ENCODE results near the gene BUD13.

DNA sequence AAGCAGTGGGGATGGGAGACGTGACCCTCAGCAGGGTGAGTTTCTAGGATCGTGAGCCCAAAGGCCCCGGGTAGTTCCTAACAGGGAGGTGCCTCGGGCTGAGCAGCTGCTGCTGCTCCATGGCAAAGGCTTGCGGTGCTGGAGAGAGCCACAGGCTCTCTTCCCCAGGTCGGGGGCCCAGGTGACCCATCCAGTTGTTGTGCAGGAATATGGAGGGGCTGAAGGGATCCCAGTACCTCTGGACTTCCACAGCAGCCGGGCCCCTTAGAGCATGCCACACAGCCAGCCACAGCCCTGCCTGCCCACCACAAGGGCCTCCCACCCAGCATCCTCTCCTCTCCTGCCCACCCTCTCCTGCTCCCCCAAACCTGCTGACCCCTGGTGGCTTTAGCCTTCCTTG is 49.3 kb downstream of the BUD13 start:
- TF ChIP-seq, protein P1, sequence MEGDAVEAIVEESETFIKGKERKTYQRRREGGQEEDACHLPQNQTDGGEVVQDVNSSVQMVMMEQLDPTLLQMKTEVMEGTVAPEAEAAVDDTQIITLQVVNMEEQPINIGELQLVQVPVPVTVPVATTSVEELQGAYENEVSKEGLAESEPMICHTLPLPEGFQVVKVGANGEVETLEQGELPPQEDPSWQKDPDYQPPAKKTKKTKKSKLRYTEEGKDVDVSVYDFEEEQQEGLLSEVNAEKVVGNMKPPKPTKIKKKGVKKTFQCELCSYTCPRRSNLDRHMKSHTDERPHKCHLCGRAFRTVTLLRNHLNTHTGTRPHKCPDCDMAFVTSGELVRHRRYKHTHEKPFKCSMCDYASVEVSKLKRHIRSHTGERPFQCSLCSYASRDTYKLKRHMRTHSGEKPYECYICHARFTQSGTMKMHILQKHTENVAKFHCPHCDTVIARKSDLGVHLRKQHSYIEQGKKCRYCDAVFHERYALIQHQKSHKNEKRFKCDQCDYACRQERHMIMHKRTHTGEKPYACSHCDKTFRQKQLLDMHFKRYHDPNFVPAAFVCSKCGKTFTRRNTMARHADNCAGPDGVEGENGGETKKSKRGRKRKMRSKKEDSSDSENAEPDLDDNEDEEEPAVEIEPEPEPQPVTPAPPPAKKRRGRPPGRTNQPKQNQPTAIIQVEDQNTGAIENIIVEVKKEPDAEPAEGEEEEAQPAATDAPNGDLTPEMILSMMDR (IDR thresholded peaks at IDR 0.05) = no peak
- no peak for TF ChIP-seq POLR2A (IDR thresholded peaks at IDR 0.05)

All from body of pancreas (tissue), 4 donors.